Measurements from ENCODE around the gene HLA-DRB5.
"Not testable (repeated sequence)": the region's sequence is repeated elsewhere in the genome, so short reads cannot be mapped to it uniquely, and the experiment has no call there.

HLA-DRB5 gene

GRCh38 chr6:32551410-32551809 is 21.3 kb upstream of the HLA-DRB5 start:
- H3K4me1 ChIP-seq, result no peaks in the 10 kb centered on the region
- in situ Hi-C loops (cut with MboI; ENCODE audit: low sequenced_read_pairs), result no loop called here
- H3K36me3 ChIP-seq (replicated peaks), result no peaks in the 10 kb centered on the region
- H3K27me3 ChIP-seq (ENCODE audit: low read depth), result no peaks in the 10 kb centered on the region
- no peaks in the 10 kb centered on the region for H3K9me3 ChIP-seq
- DNase-seq (ENCODE audit: low spot score in 2 of 2), result no peak
- no peak overlapping the region for H3K4me3 ChIP-seq

DNA sequence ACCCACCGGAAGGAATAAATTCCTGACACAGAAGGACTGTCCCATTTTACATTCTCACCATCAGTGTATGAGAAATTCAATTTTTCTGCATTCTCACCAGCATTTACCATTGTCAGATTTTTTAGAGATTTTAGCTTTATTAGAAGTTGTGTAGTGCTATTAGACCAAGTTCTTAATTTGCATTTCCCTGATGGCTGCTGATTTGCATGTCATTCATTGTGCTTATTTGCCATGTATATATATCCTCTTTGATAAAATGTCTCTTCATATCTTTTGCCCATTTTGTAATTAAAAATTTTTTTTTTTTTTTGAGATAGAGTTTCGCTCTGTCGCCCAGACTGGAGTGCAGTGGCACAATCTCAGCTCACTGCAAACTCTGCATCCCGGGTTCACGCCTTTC is 9.8 kb upstream of the HLA-DRB5 start:
- Histone ChIP-seq H3K36me3 (replicated peaks) (no peaks in the 10 kb centered on the region), H3K27me3 (ENCODE audit: low read depth) (no peaks in the 10 kb centered on the region), H3K4me1 (no peaks in the 10 kb centered on the region), H3K9me3 (no peaks in the 10 kb centered on the region), H3K4me3 (no peak overlapping the region)
- in situ Hi-C loops (cut with MboI; ENCODE audit: low sequenced_read_pairs), result no loop called here
- no peak for DNase-seq (ENCODE audit: low spot score in 2 of 2)

DNA sequence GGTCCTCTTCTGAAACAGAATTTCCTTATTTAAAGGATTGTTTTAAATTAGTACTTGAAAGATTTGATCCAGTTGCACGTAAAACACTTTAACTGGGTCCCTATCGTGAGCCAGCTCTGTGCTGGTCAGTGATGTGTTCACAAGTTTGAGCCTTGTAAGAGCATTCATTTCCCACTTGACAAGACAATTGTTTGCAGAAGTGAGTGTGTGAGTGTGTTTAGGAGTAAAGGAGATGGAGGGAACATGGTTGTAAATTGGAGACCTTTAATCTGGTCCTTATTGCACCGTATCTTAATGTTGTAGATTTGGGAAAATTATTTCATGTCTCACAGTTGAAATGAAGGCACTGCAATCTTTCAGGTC is 325 bp upstream of the HLA-DRB5 start:
- H3K9me3 ChIP-seq; H3K27me3 ChIP-seq (ENCODE audit: low read depth); H3K4me3 ChIP-seq; H3K36me3 ChIP-seq (replicated peaks); H3K4me1 ChIP-seq; DNase-seq (ENCODE audit: low spot score in 2 of 2); in situ Hi-C loops (cut with MboI; ENCODE audit: low sequenced_read_pairs): not testable (repeated sequence)

DNA sequence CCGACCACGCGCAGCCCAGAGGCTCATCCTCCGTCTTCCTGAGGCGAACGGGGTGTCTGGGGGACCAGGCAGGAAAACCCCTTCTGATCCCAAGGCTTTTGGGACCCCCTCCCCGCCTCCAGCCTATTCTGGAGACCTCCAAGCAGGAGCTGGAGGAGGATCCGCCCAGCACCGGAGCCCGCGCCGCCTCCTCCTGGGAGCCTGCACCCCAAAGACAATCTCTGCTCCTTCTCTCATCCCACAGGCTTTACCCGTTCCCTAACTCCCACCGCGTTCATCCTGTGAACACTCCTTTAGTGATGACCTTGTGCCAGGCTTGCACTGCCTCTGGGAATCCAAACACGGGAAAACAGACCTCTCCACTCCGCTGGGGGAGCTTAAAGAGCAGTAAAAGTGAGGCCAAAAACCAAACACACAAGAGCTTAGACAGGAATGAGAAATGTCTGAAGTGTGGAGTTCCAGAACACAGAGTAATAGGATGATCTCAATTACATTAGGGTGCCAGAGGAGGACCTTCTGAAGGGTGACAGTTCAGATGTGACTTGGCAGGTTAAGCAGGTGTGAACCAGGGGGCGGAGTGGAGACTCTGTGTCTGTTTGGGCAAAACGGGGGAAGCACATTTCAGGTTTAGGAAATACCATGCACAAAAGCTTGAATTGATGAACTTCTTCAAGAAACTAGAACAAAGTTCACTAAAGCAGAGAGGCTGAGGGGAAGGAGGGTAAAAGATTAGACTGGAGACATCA is 7.6 kb downstream of the HLA-DRB5 start:
- DNase-seq (ENCODE audit: low spot score in 2 of 2), result no peak
- H3K4me1 ChIP-seq, result no peaks in the 10 kb centered on the region
- no peaks in the 10 kb centered on the region for H3K27me3 ChIP-seq (ENCODE audit: low read depth)
- no peak overlapping the region for H3K4me3 ChIP-seq
- no peaks in the 10 kb centered on the region for H3K9me3 ChIP-seq
- H3K36me3 ChIP-seq (replicated peaks), result no peaks in the 10 kb centered on the region
- in situ Hi-C loops (cut with MboI; ENCODE audit: low sequenced_read_pairs), result no loop called here

DNA sequence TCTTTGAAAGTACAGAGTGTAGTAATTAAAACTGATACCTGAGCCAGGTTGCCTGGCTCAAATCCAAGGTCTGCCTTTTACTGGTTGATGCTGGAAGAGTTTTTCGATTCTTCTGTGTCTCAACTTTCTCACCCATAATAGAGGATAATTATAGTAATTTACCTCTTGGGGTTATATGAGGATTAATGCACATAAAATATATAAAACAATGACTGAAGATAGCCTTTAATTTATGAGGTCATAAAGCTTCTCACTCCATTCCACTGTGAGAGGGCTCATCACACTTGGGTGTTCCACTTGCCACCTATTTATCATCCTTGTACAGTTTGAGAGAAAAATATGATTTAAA is 10.2 kb downstream of the HLA-DRB5 start:
- no peak for DNase-seq (ENCODE audit: low spot score in 2 of 2)
- Histone ChIP-seq H3K4me3 (no peak overlapping the region), H3K9me3 (no peaks in the 10 kb centered on the region), H3K27me3 (ENCODE audit: low read depth) (no peaks in the 10 kb centered on the region), H3K4me1 (no peaks in the 10 kb centered on the region), H3K36me3 (replicated peaks) (no peaks in the 10 kb centered on the region)
- in situ Hi-C loops (cut with MboI; ENCODE audit: low sequenced_read_pairs), result no loop called here

GRCh38 chr6:32519118-32519909 is 10.8 kb downstream of the HLA-DRB5 start:
- in situ Hi-C loops (cut with MboI; ENCODE audit: low sequenced_read_pairs), result no loop called here
- no peaks in the 10 kb centered on the region for H3K9me3 ChIP-seq
- no peak for DNase-seq (ENCODE audit: low spot score in 2 of 2)
- no peaks in the 10 kb centered on the region for H3K36me3 ChIP-seq (replicated peaks)
- H3K4me1 ChIP-seq, result no peaks in the 10 kb centered on the region
- no peaks in the 10 kb centered on the region for H3K27me3 ChIP-seq (ENCODE audit: low read depth)
- H3K4me3 ChIP-seq, result no peak overlapping the region

- no peak for DNase-seq (ENCODE audit: low spot score in 2 of 2)
- no peaks in the 10 kb centered on the region for H3K9me3 ChIP-seq
- in situ Hi-C loops (cut with MboI; ENCODE audit: low sequenced_read_pairs), result no loop called here
- no peaks in the 10 kb centered on the region for H3K4me1 ChIP-seq
- H3K4me3 ChIP-seq, result no peak overlapping the region
- H3K36me3 ChIP-seq (replicated peaks), result no peaks in the 10 kb centered on the region
- H3K27me3 ChIP-seq (ENCODE audit: low read depth), result no peaks in the 10 kb centered on the region
Measured at GRCh38 chr6:32517654-32518445, 12.2 kb downstream of the HLA-DRB5 start.

DNA sequence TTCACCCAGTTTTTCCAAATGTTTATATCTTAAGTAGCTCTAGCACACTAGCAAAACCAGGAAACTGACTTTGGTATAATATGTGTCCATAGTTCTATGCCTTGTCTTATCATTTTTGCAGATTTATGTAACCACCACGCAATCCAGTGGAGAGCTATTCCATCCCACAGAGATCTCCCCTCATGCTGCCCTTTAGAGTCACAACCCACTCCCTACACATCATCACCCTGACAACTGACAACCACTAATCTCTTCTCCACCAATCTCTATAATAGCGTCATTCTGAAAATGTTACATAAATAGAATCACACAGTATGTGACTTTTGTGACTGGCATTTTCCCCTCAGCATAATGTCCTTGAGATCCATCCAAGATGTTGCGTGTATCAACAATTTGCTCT is 29.1 kb downstream of the HLA-DRB5 start:
- Histone ChIP-seq H3K36me3 (replicated peaks) (no peaks in the 10 kb centered on the region), H3K4me1 (no peaks in the 10 kb centered on the region), H3K27me3 (ENCODE audit: low read depth) (no peaks in the 10 kb centered on the region), H3K9me3 (no peaks in the 10 kb centered on the region), H3K4me3 (no peak overlapping the region)
- no peak for DNase-seq (ENCODE audit: low spot score in 2 of 2)
- in situ Hi-C loops (cut with MboI; ENCODE audit: low sequenced_read_pairs), result no loop called here

DNA sequence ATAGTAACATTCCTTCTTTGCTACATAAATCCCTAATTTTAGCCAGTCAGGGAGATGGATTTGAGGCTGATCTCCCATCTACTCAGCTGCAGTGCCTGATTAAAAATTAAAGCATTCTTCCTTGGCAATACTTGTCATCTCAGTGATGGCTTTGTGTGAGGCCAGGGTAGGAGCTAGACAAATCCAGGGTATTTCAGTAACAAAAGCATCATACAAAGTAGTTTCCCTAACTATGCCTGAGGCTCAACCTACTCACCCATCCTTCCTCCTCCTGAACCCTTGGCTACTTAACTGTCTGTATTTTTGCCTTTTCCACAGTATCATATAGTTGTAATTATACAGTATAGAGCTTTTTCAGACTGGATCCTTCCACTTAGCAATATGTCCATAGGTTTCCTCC is 37.7 kb downstream of the HLA-DRB5 start:
- Histone ChIP-seq H3K4me3 (no peak overlapping the region), H3K4me1 (no peaks in the 10 kb centered on the region), H3K36me3 (replicated peaks) (no peaks in the 10 kb centered on the region), H3K27me3 (ENCODE audit: low read depth) (no peaks in the 10 kb centered on the region), H3K9me3 (no peaks in the 10 kb centered on the region)
- no peak for DNase-seq (ENCODE audit: low spot score in 2 of 2)
- in situ Hi-C loops (cut with MboI; ENCODE audit: low sequenced_read_pairs), result loop anchor here (25.0 kb wide), 1 partner anchor 95 kb away; the partner anchor contains the start of gene HLA-DRB1

GRCh38 chr6:32491700-32492099 is 38.4 kb downstream of the HLA-DRB5 start:
- H3K4me1 ChIP-seq, result no peaks in the 10 kb centered on the region
- H3K27me3 ChIP-seq (ENCODE audit: low read depth), result no peaks in the 10 kb centered on the region
- H3K4me3 ChIP-seq, result no peak overlapping the region
- H3K36me3 ChIP-seq (replicated peaks), result no peaks in the 10 kb centered on the region
- no peaks in the 10 kb centered on the region for H3K9me3 ChIP-seq
- no peak for DNase-seq (ENCODE audit: low spot score in 2 of 2)
- in situ Hi-C loops (cut with MboI; ENCODE audit: low sequenced_read_pairs), result loop anchor here (25.0 kb wide), 1 partner anchor 96 kb away; the partner anchor contains the start of gene HLA-DRB1

- Histone ChIP-seq H3K4me1 (no peaks in the 10 kb centered on the region), H3K4me3 (no peak overlapping the region), H3K36me3 (replicated peaks) (no peaks in the 10 kb centered on the region), H3K27me3 (ENCODE audit: low read depth) (no peaks in the 10 kb centered on the region), H3K9me3 (no peaks in the 10 kb centered on the region)
- no peak for DNase-seq (ENCODE audit: low spot score in 2 of 2)
- in situ Hi-C loops (cut with MboI; ENCODE audit: low sequenced_read_pairs), result loop anchor here (25.0 kb wide), 1 partner anchor 99 kb away; the partner anchor contains the start of gene HLA-DRB1
Measured at GRCh38 chr6:32488083-32488482, 42.0 kb downstream of the HLA-DRB5 start.

DNA sequence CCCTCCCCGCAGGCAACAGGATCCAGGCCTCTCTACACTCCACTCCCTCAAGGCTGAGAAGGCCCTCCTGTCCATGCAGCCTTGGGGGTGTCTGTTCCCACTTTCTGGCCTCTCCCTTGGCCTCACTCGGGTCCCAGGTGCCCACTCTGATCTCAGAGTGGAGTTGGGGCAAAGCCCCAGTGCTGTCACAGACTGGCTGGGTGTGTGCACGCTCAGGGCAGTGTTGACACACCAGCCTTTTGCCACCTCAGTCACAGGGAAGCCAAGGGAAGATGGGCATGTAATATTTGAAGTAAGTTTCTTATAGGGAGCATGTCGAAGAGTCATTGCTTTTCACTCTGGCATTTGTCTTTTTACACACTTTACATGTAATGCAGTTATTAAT is 45.5 kb downstream of the HLA-DRB5 start:
- H3K27me3 ChIP-seq (ENCODE audit: low read depth), result no peaks in the 10 kb centered on the region
- DNase-seq (ENCODE audit: low spot score in 2 of 2), result no peak
- no peaks in the 10 kb centered on the region for H3K9me3 ChIP-seq
- H3K4me3 ChIP-seq, result no peak overlapping the region
- H3K4me1 ChIP-seq, result no peaks in the 10 kb centered on the region
- H3K36me3 ChIP-seq (replicated peaks), result no peaks in the 10 kb centered on the region
- in situ Hi-C loops (cut with MboI; ENCODE audit: low sequenced_read_pairs), result loop anchor here (25.0 kb wide), 1 partner anchor 103 kb away; the partner anchor contains the start of gene HLA-DRB1

DNA sequence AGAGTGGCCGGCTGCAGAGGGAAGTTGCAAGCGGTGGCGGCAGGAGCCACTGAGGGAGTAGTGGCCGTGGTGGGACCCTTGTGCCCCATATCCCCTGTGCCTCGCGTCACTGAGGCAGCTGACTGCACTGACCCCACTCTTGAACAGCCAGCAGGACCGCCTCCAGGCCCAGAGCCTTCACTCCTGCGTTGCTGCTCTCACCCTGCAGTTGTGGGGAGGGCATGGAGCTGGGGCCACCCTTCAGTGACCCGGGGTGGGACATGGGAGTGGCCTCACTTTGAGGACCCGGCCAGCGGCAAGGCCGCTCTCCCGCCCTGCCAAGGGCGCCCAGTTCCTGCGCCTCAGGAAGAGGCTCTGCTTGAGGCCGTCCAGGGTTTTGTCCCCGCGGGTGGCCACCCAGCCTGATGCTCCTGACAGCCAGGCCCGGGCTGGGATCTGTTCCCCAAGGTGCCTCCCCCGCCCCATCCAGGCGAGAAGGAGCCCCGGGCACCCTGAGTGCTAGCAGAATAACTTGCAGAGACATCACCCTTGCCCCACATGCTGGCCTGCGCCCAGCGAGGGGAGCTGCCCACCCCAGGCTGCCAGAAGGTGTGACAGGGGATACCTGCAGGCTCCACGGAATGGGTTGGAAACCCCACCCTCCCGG is 46.0 kb downstream of the HLA-DRB5 start:
- Histone ChIP-seq H3K4me3 (no peak overlapping the region), H3K9me3 (no peaks in the 10 kb centered on the region), H3K36me3 (replicated peaks) (no peaks in the 10 kb centered on the region), H3K4me1 (no peaks in the 10 kb centered on the region), H3K27me3 (ENCODE audit: low read depth) (no peaks in the 10 kb centered on the region)
- no peak for DNase-seq (ENCODE audit: low spot score in 2 of 2)
- in situ Hi-C loops (cut with MboI; ENCODE audit: low sequenced_read_pairs), result loop anchor here (25.0 kb wide), 1 partner anchor 103 kb away; the partner anchor contains the start of gene HLA-DRB1
